Measurements from ENCODE around the gene CDH16. TPM values are rescaled to one million over a fixed set of nuclear protein-coding genes. Genes with fewer than 3 reads are reported as not detected.
A peak's percentile ranks its signal among the peaks of the same experiment; 100 is the strongest.

Gene CDH16
- polyA plus RNA-seq, 1 experiment = not detected

DNA sequence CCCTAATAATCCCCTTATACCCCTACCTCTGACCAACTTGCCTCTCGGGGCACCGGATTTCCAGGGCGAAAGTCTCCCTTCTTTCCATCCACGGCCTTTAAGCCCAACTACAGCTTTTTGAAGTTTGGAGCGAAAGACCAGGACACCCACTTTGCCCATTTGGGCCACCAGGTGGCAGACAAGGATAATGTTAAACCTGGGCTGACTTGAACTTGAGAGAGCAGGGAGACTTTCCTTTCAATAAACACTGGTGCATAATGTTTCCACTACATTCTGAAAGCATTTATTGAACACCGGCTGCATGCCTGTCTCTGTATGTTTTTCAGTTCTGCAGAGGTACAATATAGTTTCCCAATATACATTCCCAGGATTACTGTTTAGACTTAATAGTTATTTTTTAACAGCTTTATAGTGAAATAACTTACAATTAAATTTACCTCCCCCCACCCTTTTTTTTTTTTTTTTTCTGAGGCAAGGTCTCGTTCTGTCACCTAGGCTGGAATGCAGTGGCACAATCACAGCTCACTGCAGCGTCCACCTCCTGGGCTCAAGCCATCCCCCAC is 35.5 kb upstream of the CDH16 start:
- Histone ChIP-seq H3K27ac (ENCODE audit: low read depth, low read length) (no peak overlapping the region), H3K9me3 (ENCODE audit: control insufficient read depth, insufficient read depth, low read length) (peaks cover 5% of the 10 kb centered on the region; the same call in 1 of the 2 replicates), H3K4me3 (ENCODE audit: low read depth, low read length) (no peak overlapping the region), H3K27me3 (ENCODE audit: control insufficient read depth, insufficient read depth, low read length) (peaks cover 21% of the 10 kb centered on the region)
- peak; percentile 59 for DNase-seq (ENCODE audit: low read depth, low spot score)
- POLR2A ChIA-PET = interaction anchor here (1.0 kb wide), 1 partner anchor 201 kb away, joined by 4 read pairs; no protein-coding TSS in a partner anchor
- TF ChIP-seq, protein P1, sequence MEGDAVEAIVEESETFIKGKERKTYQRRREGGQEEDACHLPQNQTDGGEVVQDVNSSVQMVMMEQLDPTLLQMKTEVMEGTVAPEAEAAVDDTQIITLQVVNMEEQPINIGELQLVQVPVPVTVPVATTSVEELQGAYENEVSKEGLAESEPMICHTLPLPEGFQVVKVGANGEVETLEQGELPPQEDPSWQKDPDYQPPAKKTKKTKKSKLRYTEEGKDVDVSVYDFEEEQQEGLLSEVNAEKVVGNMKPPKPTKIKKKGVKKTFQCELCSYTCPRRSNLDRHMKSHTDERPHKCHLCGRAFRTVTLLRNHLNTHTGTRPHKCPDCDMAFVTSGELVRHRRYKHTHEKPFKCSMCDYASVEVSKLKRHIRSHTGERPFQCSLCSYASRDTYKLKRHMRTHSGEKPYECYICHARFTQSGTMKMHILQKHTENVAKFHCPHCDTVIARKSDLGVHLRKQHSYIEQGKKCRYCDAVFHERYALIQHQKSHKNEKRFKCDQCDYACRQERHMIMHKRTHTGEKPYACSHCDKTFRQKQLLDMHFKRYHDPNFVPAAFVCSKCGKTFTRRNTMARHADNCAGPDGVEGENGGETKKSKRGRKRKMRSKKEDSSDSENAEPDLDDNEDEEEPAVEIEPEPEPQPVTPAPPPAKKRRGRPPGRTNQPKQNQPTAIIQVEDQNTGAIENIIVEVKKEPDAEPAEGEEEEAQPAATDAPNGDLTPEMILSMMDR (IDR thresholded peaks at IDR 0.05; ENCODE audit: low read depth, low read length) = peak; percentile 89
- CTCF ChIA-PET = interaction anchor here (0.6 to 2.6 kb wide), 26 partner anchors 9 to 706 kb away, joined by 3 to 29 read pairs (median 5); partner anchors contain the start of genes CES4A, EXOC3L1, FBXL8 and TMEM208

DNA sequence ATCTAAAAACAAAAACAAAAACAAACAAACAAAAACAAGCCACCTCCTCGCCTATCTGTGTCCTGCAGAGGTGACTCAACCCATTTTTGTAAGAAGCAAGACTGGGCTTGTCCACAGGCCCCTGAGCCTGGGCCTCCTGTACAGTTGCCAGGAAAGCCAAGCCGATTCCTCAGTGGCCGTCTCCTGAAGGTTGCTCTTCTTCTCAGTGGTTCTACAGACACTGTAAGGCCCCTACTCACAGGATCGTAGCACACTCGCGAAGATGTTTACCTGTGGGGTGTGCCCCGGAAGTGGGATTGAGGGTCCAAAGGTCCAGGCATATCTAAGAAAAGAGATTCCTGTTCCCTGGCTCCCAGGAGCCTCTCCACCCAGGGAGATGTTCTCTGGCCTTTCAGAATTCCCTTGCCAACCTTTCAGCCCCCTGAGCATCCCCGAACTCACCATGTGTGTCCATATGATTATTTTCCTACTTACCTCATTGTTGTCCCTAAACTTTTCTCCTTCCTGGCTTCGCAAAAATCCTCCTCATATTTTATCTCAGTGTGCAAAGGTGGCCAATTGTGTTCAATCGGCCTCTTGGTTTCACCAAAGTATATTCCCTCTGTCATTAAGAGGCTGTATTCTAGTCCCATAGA is 34.9 kb upstream of the CDH16 start:
- CTCF ChIA-PET = interaction anchor here (0.6 to 2.6 kb wide), 24 partner anchors 8 to 307 kb away, joined by 3 to 29 read pairs (median 6); partner anchors contain the start of genes CES3, CES4A, EXOC3L1 and FBXL8
- no peak overlapping the region for H3K4me3 ChIP-seq (ENCODE audit: low read depth, low read length)
- POLR2A ChIA-PET = interaction anchor here (1.0 kb wide), 1 partner anchor 202 kb away, joined by 4 read pairs; no protein-coding TSS in a partner anchor
- peaks cover 25% of the 10 kb centered on the region for H3K27me3 ChIP-seq (ENCODE audit: control insufficient read depth, insufficient read depth, low read length)
- H3K9me3 ChIP-seq (ENCODE audit: control insufficient read depth, insufficient read depth, low read length) = peaks cover 5% of the 10 kb centered on the region; the same call in 1 of the 2 replicates
- no peak overlapping the region for H3K27ac ChIP-seq (ENCODE audit: low read depth, low read length)
- DNase-seq (ENCODE audit: low read depth, low spot score) = no peak
- TF ChIP-seq, protein P1 (IDR thresholded peaks at IDR 0.05; ENCODE audit: low read depth, low read length) = no peak

DNA sequence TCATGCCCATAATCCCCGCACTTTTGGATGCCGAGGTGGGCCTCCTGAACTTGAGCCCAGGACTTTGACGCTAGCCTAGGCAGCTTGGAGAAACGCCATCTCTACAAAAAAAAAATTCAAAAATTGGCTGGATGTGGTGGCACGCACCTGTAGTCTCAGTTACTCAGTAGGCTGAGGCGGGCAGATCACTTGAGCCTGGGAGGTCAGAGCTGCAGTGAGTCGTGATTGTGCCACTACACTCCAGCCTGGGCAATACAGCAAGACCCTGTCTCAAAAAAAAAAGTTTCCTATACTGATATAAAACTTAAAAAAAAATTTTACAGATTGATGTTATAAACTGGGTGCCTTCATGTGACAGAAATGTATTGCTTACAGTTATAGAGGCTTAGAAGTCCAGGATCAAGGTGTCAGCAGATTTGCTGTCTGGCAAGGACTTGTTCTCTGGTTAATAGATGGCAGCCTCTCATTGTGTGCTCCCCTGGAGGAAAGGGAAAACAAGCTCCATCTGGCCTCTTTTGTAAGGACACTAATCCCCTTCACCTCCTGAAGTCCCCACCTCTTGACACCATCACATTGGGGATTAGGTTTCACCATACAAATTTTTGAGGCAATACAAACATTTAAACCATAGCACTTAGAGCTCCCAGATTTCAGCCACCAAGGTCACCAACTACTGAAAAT is 33.9 kb upstream of the CDH16 start:
- H3K4me3 ChIP-seq (ENCODE audit: low read depth, low read length) = no peak overlapping the region
- H3K9me3 ChIP-seq (ENCODE audit: control insufficient read depth, insufficient read depth, low read length) = peaks cover 5% of the 10 kb centered on the region; the same call in 1 of the 2 replicates
- ChIA-PET CTCF (interaction anchor here (0.6 to 2.6 kb wide), 9 partner anchors 9 to 233 kb away, joined by 3 to 18 read pairs (median 3); partner anchors contain the start of gene CES3), POLR2A (no interaction called here)
- no peak overlapping the region for H3K27ac ChIP-seq (ENCODE audit: low read depth, low read length)
- no peak for DNase-seq (ENCODE audit: low read depth, low spot score)
- TF ChIP-seq, protein P1 (IDR thresholded peaks at IDR 0.05; ENCODE audit: low read depth, low read length) = no peak
- H3K27me3 ChIP-seq (ENCODE audit: control insufficient read depth, insufficient read depth, low read length) = peaks cover 22% of the 10 kb centered on the region

DNA sequence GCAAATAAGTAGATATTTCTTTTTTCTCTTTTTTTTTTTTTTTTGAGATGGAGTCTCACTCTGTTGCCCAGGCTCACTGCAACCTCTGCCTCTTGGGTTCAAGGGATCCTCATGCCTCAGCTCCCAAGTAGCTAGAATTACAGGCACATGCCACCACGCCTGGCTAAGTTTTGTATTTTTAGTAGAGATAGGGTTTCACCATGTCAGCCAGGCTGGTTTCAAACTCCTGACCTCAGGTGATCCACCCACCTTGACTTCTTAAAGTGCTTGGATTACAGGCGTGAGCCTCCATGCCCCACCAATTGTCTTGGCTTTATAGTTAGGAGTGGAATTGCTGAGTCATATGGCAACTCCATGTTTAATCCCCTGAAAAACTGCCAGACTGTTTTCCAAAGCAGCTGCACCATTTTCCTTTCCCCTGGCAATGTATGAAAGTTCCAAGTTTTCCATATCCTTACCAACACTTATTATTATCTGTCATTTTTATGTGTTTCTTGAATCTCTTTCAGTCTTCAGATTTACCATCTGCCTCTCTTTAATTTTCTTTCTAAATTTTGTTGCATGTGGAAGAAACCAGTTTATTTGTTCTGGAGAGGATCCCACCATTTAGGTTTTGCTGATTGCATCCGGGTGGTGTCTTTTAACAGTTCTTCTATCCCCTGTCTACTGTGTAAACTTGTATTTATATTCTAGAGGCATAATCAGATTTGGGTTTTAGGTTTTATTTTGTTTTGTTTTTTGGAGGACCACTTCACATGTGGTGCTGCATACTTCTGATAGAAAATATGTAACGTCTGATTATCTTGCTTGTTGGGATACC is 32.5 kb upstream of the CDH16 start:
- Histone ChIP-seq H3K27me3 (ENCODE audit: control insufficient read depth, insufficient read depth, low read length) (peaks cover 20% of the 10 kb centered on the region), H3K9me3 (ENCODE audit: control insufficient read depth, insufficient read depth, low read length) (peaks cover 5% of the 10 kb centered on the region; the same call in 1 of the 2 replicates), H3K27ac (ENCODE audit: low read depth, low read length) (no peak overlapping the region), H3K4me3 (ENCODE audit: low read depth, low read length) (no peak overlapping the region)
- ChIA-PET POLR2A (no interaction called here), CTCF (interaction anchor here (0.5 to 2.0 kb wide), 4 partner anchors 155 to 204 kb away, joined by 3 to 11 read pairs (median 4); no protein-coding TSS in a partner anchor)
- TF ChIP-seq, protein P1 (IDR thresholded peaks at IDR 0.05; ENCODE audit: low read depth, low read length) = no peak
- DNase-seq (ENCODE audit: low read depth, low spot score) = no peak

All from AG04450 (cell line).